ENCODE results near the gene ITPKB. TPM values are rescaled to one million over a fixed set of nuclear protein-coding genes. Genes with fewer than 3 reads are reported as not detected.

The ITPKB gene
- total RNA-seq, 1 donor from 2014 or later, result 34.9 TPM

DNA sequence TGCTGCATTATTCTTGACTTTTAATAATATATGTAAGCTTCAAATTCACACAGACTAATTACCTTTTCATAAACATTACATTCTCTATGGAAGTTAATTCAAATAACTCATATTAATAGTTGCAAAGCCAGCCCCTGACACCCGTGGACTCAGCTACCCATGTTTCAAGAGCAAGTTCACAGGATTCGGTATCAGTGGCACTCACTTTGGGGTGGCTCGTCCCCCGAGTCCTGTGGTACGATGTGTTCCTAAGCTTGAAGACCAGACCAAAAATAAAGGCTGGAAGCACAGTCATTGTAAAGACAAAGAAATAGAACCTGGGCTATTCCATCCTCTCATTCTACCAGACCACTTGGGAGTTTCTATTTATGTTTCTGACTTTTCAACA lies 70.9 kb downstream of the ITPKB start:
- DNase-seq (ENCODE audit: low spot score), result no peak

DNA sequence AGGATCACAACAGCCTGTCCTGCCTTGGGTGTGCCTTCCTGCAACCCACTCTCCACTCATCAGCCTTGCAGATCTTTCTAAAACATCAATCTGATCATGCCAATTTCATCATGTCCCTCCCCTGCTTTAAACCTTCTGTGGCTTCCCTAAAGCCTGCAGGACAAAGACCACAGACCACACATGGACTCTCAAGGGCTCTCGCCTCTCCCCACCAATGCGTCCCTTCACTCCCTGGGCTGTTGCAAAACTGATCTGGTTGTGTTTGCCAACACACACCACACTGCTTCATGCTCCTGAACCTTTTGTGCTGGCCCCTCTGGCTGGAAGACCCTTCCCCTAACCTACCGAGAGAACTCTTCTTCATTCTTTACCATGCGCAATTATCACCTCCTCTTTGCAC lies 72.4 kb downstream of the ITPKB start:
- no peak for DNase-seq (ENCODE audit: low spot score)

DNA sequence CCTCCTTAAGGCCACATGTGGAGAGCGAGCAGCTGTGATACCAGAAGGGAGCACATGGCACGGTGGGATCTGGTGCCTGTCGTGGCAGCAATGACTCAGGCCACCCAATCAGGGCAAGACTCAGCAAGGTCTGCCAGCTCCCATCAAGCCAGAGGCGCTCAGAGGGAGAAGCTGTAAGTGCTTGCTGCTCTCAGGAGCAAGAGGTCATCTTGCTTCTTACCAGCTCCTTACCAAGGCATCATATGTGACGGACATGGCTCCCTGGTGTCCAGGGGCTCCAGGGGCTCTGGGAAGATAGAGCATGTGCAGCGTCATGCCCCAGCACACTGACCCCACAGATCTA lies 72.9 kb downstream of the ITPKB start:
- DNase-seq (ENCODE audit: low spot score), result no peak

GRCh38 chr1:226665505-226666163 lies 73.4 kb downstream of the ITPKB start:
- no peak for DNase-seq (ENCODE audit: low spot score)

- no peak for DNase-seq (ENCODE audit: low spot score)
These were observed 74.5 kb downstream of the ITPKB start for GRCh38 chr1:226664413-226665101.

DNA sequence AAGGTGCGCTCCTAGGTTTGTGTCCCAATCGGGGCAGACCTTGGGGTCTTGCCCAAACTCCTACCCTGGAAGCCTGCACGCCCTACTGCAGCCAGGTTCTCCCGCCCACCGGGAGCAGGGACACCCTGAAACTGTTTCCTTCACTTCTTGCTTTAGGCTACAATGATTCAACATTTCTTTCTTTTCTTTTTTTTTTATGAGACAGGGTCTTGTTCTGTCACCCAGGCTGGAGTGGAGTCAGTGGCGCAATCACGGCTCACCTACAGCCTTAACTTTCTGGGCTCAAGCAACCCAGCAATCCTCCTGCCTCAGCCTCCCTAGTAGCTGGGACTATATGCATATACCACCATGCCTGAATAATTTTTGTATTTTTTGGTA lies 75.8 kb downstream of the ITPKB start:
- no peak for DNase-seq (ENCODE audit: low spot score)

DNA sequence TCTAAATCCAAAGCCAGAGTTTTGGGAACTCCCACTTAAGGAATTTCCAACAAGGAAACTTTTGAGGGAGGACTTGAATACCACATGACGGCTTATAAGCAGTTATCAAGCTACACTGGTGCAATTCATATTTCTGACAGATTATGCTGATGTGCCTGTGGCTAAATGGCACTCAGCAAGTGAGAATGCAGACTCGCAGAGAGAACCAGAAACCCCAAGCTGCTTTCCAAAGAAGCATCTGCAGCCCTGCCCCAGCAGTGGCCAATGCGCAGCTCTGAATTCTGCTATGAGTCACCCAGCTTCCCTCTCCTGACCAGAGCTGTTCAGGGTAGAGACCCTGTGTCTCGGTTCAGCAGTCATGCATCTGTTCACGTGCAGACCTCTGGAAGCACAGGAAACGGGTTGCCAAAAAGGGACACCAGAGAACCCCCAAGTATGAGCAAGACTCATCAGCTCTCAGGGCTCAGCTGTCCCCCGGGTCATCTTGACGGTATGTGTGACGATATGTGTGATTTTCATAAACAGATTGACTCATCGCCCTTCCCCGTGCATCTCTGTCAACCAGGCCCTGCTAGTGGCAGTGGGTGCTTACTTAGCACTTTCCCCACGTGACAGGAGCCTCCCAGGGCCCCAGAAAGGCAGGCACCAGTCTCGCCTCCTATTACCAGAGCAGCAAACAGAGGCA lies 76.3 kb downstream of the ITPKB start:
- DNase-seq (ENCODE audit: low spot score), result no peak

DNA sequence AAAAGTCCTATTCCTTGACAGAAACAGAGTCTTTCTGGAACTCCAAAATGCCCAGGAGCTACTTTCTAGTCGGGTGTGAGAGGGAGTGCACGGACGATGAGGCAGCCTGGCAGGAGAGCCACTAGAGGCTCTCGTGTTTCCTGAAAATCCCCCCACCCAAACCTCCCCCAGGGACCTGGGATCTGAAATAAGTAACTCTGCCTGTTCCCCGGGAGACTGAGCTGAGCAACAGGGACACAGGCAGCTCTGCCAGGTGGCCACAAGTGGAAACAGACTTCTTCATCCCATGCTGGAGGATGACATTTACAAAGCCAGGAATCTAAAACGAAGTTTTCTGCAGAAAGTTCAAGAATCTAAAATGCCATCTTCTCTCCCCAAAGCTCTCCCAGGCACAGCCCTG lies 77.1 kb downstream of the ITPKB start:
- DNase-seq (ENCODE audit: low spot score), result no peak

DNA sequence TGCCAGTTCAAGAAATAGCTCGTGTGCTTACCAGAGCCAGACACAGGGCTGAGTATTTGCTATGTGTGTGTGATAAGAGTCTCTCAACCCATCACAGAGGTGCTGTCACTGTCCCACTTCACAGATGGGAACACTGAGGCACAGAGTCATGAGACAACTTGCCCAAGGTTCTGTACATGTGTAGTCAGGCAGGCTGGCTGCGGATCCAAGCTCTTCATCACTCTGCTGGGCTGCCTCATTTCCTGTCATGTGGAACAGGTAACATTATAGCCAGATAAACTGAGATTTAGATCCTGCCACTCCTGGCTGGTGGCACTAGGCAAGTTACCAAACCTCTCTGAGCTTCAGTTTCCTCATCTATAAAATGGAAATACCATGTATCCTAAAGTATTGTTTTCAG lies 77.8 kb downstream of the ITPKB start:
- DNase-seq (ENCODE audit: low spot score), result no peak

DNA sequence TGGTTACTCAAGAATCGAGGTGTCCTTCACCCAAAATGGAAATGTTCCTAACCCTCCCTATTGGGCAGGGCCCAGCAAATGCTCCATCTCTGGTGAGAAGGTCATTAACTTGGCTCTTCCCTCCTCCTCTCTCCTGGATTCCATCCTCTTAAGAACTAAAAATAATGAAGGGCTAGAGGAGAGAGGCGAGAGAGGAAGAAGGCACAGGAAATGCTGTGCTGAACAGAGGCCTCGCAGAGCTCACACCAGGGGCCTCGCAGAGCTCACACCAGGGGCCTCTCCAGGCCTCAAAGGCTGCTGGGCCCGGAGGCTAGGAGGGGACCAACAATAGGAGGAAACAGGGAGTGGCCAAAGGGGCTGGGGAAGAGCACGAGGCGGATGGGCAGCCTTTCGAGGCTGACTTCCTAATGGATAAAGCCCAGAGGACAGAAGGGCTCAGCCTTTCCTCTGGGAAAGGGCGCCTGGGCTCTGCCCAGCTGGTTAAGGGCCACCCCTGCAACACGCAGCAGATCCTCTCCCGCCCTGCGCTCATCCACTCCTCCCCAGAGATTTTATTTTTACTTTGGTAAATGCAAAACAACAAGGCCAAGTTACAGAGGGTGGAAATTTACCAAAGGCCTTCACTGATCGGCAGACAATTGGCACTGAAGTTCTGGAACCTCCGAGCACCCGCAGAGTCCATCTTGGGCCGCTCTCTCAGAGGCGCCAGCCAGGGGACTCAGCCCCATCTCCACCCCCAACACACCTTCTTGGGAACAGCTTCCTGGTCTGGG lies 78.5 kb downstream of the ITPKB start:
- DNase-seq (ENCODE audit: low spot score), result no peak

DNA sequence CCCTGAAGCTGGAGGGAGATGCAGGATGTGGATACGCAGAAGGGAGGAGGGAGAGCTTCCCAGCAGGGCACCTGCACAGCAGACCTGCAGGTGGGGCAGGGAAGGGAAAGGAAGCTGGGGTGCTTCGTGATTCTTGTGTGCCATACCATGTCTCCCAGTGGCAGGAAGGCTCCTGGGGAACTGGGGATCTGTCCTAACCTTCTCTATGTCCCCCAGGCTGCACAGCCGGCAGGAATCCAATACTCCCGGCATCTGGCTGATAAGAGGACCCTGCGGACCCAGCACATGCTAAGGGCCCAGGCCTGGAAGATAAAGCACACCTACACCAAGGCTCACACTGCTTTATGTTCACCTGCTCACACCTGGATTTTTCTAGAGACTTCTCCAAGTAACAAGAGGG lies 79.4 kb downstream of the ITPKB start:
- no peak for DNase-seq (ENCODE audit: low spot score)

DNA sequence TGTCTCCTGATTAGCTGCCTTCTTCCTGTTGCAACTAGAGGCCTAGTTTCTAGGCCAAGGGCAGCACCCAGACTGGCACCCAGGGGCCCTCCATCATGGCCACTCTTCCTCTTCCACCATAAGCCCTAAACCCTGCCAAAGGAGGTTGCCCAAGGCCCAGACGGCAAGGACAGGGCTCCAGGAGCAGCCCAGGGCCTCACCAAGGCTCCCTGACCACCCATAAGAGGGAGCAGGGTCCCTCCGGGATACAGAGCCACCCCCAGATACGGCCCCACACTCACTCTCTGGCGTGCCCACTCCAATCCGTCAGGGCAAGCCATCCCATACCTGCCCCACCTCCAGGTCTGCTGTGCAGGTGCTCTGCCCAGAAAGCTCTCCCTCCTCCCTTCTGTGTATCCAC lies 79.9 kb downstream of the ITPKB start:
- DNase-seq (ENCODE audit: low spot score), result no peak

DNA sequence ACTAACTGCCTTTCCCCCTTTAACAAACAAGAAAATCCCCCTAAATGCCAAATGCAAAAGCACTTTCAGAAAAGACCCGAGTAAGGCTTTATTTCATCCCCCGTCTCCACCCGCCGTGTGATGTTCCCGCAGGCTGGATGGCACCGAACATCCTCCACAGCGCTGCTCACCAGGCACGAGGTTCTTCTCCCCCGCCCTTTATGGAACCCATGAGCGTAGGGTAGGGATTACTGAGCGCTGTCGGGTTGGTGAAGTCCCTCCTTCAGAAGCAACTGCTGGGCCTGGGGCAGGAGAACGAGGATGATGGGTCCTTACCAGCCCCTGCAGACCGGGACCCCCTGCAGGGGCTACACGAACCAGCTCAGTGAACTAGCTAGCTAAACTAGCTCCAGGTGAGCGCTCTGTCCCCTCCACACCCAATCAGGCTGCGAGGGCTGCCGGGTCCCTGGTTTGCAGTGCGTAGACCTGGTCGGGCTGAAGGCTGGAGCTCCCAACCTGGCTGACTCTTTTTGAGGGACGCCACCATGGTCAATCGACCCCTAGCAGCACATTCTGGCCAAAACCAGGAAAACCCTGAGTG lies 80.4 kb downstream of the ITPKB start:
- DNase-seq (ENCODE audit: low spot score), result no peak

GRCh38 chr1:226657895-226658545 lies 81.1 kb downstream of the ITPKB start:
- no peak for DNase-seq (ENCODE audit: low spot score)

GRCh38 chr1:226656601-226657277 lies 82.3 kb downstream of the ITPKB start:
- no peak for DNase-seq (ENCODE audit: low spot score)

DNA sequence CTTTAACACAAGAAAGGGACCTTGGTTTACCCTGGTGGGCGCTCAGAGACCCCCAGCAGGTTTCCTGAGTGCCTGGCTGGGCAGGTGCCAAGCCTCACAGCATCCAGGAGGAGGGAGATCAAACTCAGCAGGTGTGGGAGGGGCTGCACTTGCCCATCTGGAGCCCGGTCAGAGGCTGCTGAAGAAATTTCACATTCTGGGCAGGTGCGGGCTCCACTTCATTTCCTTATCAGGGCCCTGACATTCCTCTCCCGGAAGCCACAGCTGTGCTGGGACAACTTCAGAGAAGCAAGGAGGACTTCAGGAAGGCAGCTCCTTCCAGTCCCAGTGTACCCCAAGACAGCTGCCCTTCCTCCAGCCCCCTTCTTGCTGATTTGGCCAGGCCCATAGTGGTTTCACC lies 82.9 kb downstream of the ITPKB start:
- no peak for DNase-seq (ENCODE audit: low spot score)

GRCh38 chr1:226655251-226656163 lies 83.6 kb downstream of the ITPKB start:
- DNase-seq (ENCODE audit: low spot score), result no peak

GRCh38 chr1:226654668-226655055 lies 84.4 kb downstream of the ITPKB start:
- DNase-seq (ENCODE audit: low spot score), result no peak

DNA sequence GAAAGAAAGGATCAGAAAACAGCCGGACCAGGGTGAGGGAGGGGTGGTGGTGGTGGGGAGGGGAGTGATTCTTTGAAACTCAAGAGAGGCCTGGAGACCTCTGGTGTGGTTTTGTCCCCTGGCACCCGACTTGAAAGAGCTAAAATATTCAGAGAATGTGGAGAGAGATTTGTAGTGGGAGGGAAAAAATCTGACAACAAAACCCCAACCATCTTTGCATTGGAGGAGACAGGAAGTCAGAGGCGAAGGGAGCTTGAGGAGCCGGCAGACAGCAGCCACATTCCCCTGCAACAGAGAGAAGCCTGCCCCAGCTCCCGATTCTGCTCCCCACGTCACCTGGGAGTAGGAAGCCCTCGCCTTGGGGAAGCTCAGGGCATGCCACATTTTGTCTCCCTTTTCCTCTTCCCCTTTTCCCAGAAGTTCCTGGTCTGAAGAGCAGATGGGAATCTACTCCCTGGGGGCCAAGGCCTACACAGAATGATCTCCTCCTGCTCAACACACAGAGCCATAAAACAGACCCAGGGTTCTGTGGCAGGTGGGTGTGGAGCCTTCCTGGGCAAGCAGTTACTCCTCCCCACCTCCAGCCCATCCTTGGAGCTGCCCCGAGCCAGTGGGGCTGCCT lies 84.9 kb downstream of the ITPKB start:
- no peak for DNase-seq (ENCODE audit: low spot score)

Data from mesenteric fat pad (tissue), 1 donor.